HL-60 (cell line): ENCODE data around the gene PTPRM.

Experiments
- CTCF ChIP-seq: IDR thresholded peaks from one replicate; pipeline ENCODE4 v1.5.1; 2011; ENCODE audit warnings: low read length, control low read depth, inconsistent platforms; ENCODE audit not compliant: insufficient read depth
- SPI1 ChIP-seq: IDR thresholded peaks from 2 replicates; pipeline ENCODE4 v1.6.1; 2012; ENCODE audit warnings: low read depth, mild to moderate bottlenecking, borderline replicate concordance

GRCh38 chr18:8051453-8051852, 484.3 kb downstream of the PTPRM start:
- TF ChIP-seq CTCF (no peak), SPI1 (no peak)
